Mesothelial cell of epicardium (in vitro differentiated cells): ENCODE results near the gene LRRFIP1. TPM values are rescaled to one million over a fixed set of nuclear protein-coding genes. Genes with fewer than 3 reads are reported as not detected.
"Not testable (repeated sequence)": the region's sequence is repeated elsewhere in the genome, so short reads cannot be mapped to it uniquely, and the experiment has no call there.

ENCODE experiments used
- DNase-seq, 2 experiments: peaks; one replicate each; pipeline ENCODE4 v3.0.0; 2021; ENCODE audit warnings: low spot score in 2 of 2; ENCODE audit not compliant: unreplicated experiment in 2 of 2
- H3K27ac Mint-ChIP-seq: 2 replicates; pipeline ENCODE4 v1.8.0; 2021; ENCODE audit warnings: mixed read lengths
- H3K27me3 Mint-ChIP-seq: 2 replicates; pipeline ENCODE4 v1.8.0; 2021; ENCODE audit warnings: low read depth, mixed read lengths
- H3K36me3 Mint-ChIP-seq: 2 replicates; pipeline ENCODE4 v1.8.0; 2021; ENCODE audit warnings: mixed read lengths
- H3K4me1 Mint-ChIP-seq: 2 replicates; pipeline ENCODE4 v1.8.0; 2021; ENCODE audit warnings: mixed read lengths
- H3K4me3 Mint-ChIP-seq: 2 replicates; pipeline ENCODE4 v1.8.0; 2021; ENCODE audit warnings: mild to moderate bottlenecking, moderate library complexity, mixed read lengths
- H3K9me3 Mint-ChIP-seq: 2 replicates; pipeline ENCODE4 v1.8.0; 2021; ENCODE audit warnings: mixed read lengths
- CTCF ChIP-seq: fragments of 200-600 bp; sonication (generic); IDR thresholded peaks from one replicate; pipeline ENCODE4 v1.5.0; 2021; ENCODE audit warnings: antibody characterized with exemption; ENCODE audit not compliant: unreplicated experiment
- total RNA-seq: library from RNA; stranded (reverse); gene quantifications from 3 replicates; pipeline ENCODE4 v1.2.1, GENCODE V29; 2021

Gene LRRFIP1
- total RNA-seq, 1 donor from 2014 or later: 47.5 TPM

- no peak for TF ChIP-seq CTCF
- H3K27ac Mint-ChIP-seq: no peak overlapping the region
Observed at GRCh38 chr2:237745250-237745613, 117.8 kb downstream of the LRRFIP1 start.

GRCh38 chr2:237746302-237747080, 119.1 kb downstream of the LRRFIP1 start:
- Mint-ChIP-seq H3K4me1 (peaks cover 6% of the 10 kb centered on the region), H3K27me3 (no peaks in the 10 kb centered on the region), H3K9me3 (no peaks in the 10 kb centered on the region), H3K4me3 (no peak overlapping the region), H3K36me3 (peaks cover 20% of the 10 kb centered on the region), H3K27ac (no peak overlapping the region)
- no peak for TF ChIP-seq CTCF
- DNase-seq: no peak

More at GRCh38 chr2:237745250-237745613, 117.8 kb downstream of the LRRFIP1 start:
- Mint-ChIP-seq H3K4me3 (no peak overlapping the region), H3K36me3 (peaks cover 14% of the 10 kb centered on the region), H3K9me3 (no peaks in the 10 kb centered on the region), H3K4me1 (peaks cover 13% of the 10 kb centered on the region), H3K27me3 (no peaks in the 10 kb centered on the region)
- DNase-seq: no peak

GRCh38 chr2:237747189-237747588, 119.8 kb downstream of the LRRFIP1 start:
- H3K4me3 Mint-ChIP-seq: no peak overlapping the region
- peaks cover 25% of the 10 kb centered on the region for H3K36me3 Mint-ChIP-seq
- TF ChIP-seq CTCF: no peak
- H3K27me3 Mint-ChIP-seq: no peaks in the 10 kb centered on the region
- DNase-seq: no peak
- H3K27ac Mint-ChIP-seq: no peak overlapping the region
- H3K9me3 Mint-ChIP-seq: no peaks in the 10 kb centered on the region
- H3K4me1 Mint-ChIP-seq: peaks cover 6% of the 10 kb centered on the region

DNA sequence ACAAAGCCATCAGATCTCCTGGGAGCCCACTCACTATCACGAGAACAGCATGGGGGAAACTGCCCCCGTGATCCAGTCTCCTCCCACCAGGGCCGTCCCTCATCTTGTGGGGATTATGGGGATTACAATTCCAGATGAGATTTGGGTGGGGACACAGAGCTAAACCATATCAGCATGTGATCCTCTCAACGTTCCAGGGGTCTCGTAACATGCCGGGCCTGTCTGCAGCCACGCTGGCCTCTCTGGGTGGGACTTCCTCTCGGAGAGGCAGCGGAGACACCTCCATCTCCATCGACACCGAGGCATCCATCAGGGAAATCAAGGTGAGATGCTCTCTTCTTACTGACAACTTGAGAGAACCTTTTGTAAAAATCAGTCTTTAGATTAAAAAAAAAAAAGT, 121.6 kb downstream of the LRRFIP1 start:
- DNase-seq: no peak
- peaks cover 6% of the 10 kb centered on the region for H3K4me1 Mint-ChIP-seq
- no peaks in the 10 kb centered on the region for H3K27me3 Mint-ChIP-seq
- no peak overlapping the region for H3K4me3 Mint-ChIP-seq
- H3K27ac Mint-ChIP-seq: no peak overlapping the region
- no peak for TF ChIP-seq CTCF
- no peaks in the 10 kb centered on the region for H3K9me3 Mint-ChIP-seq
- H3K36me3 Mint-ChIP-seq: peaks cover 31% of the 10 kb centered on the region

GRCh38 chr2:237749961-237750360, 122.6 kb downstream of the LRRFIP1 start:
- no peak for DNase-seq
- Mint-ChIP-seq H3K9me3 (no peaks in the 10 kb centered on the region), H3K4me1 (peaks cover 11% of the 10 kb centered on the region), H3K27ac (no peak overlapping the region), H3K36me3 (peaks cover 35% of the 10 kb centered on the region), H3K27me3 (no peaks in the 10 kb centered on the region), H3K4me3 (no peak overlapping the region)
- no peak for TF ChIP-seq CTCF

DNA sequence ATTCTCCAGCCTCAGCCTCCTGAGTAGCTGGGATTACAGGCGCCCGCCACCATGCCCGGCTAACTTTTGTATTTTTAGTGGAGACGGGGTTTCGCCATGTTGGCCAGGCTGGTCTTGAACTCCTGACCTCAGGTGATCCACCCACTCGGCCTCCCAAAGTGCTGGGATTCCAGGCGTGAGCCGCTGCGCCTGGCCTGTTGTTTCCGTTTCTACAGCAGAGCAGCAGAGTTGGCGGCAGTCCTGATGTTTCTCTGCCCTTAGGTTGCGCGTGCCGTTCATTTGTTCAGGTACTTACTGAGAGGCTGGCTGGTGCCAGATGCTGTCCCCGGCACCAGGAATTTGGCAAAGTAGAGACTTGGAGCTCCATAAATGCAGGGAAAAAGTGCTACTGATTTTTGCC, 123.1 kb downstream of the LRRFIP1 start:
- peaks cover 37% of the 10 kb centered on the region for H3K36me3 Mint-ChIP-seq
- DNase-seq, H3K27me3 Mint-ChIP-seq, H3K27ac Mint-ChIP-seq, H3K4me1 Mint-ChIP-seq, H3K9me3 Mint-ChIP-seq, H3K4me3 Mint-ChIP-seq: not testable (repeated sequence)
